HepG2 (cell line): ENCODE data around the gene MMGT1. TPM values are rescaled to one million over a fixed set of nuclear protein-coding genes. Genes with fewer than 3 reads are reported as not detected.

Experiments
- ATAC-seq: fragments of 200-7000 bp; cut with Tn5 transposase; 3 replicates; pipeline ENCODE4 v1.9.1; 2020; ENCODE audit warnings: mild to moderate bottlenecking, moderate library complexity
- BruUV-seq: library from RNA; stranded (reverse); fragments of 400-500 nt; replicated peaks from 2 replicates; lab custom pipeline; 2021; lab: Mats Ljungman, UMichigan
- CTCF ChIA-PET: fragments of 300-600 bp; formaldehyde crosslinking; extraction: SDS; loops from one replicate; lab custom pipeline; 2021; ENCODE audit warnings: low total read pairs, inconsistent platforms, low intra/inter-chr PET ratio; lab: Yijun Ruan, JAX
- POLR2A ChIA-PET: fragments of 350-600 bp; sonication (Branson Sonifier 250); formaldehyde crosslinking; loops from one replicate; lab custom pipeline; 2020; ENCODE audit warnings: antibody characterized with exemption, inconsistent platforms; lab: Yijun Ruan, JAX
- DNase-seq: peaks from one replicate; pipeline ENCODE4 v3.0.0-alpha.2; 2015; ENCODE audit warnings: low spot score
- FAIRE-seq: peaks from 3 replicates; lab custom pipeline; 2011; peaks lifted over from hg19 to GRCh38; lab: Jason Lieb, UNC
- H2AFZ ChIP-seq: one replicate; pipeline ENCODE4 v1.6.1; 2011; ENCODE audit warnings: low read length, inconsistent platforms
- H3K27ac ChIP-seq: fragments of 300-600 bp; 3 replicates; pipeline ENCODE4 v1.8.0; 2011; ENCODE audit warnings: mixed run types, mild to moderate bottlenecking, mixed read lengths, low read length, inconsistent platforms; ENCODE audit not compliant: insufficient read depth; ENCODE audit errors: extremely low read length
- H3K27me3 ChIP-seq, 2 experiments: fragments of 200-600 bp in 1 of 2; 2 replicates in 1 of 2; 3 replicates in 1 of 2; pipeline versions ENCODE4 v1.6.0 to v1.8.0; 2011; ENCODE audit warnings: low read length in 2 of 2, mild to moderate bottlenecking in 2 of 2, moderate library complexity in 2 of 2, inconsistent platforms in 1 of 2; ENCODE audit not compliant: insufficient read depth in 2 of 2, control insufficient read depth in 1 of 2
- H3K36me3 ChIP-seq, 2 experiments: fragments of 200-600 bp in 1 of 2; replicated peaks in 1 of 2; 2 replicates in 1 of 2; 3 replicates in 1 of 2; pipeline versions ENCODE4 v1.5.1 to v1.8.0; 2011; ENCODE audit warnings: low read length in 2 of 2, inconsistent platforms in 1 of 2; ENCODE audit not compliant: insufficient read depth in 2 of 2, control insufficient read depth in 1 of 2
- H3K4me1 ChIP-seq: 2 replicates; pipeline ENCODE4 v1.5.1; 2012; ENCODE audit warnings: low read length, inconsistent platforms; ENCODE audit not compliant: insufficient read depth
- H3K4me2 ChIP-seq: 2 replicates; pipeline ENCODE4 v1.6.0; 2011; ENCODE audit warnings: low read depth, low read length, inconsistent platforms
- H3K4me3 ChIP-seq, 3 experiments: fragments of 200-600 bp in 1 of 3; sonication (generic), shearing (Covaris generic) in 1 of 3; replicated peaks in 1 of 3; 2 replicates each; pipeline ENCODE4 v1.5.1; 2011 to 2016; ENCODE audit warnings: low read length in 3 of 3, inconsistent platforms in 2 of 3, low read depth in 2 of 3, mild to moderate bottlenecking in 2 of 3, control low read depth in 1 of 3, mixed read lengths in 1 of 3; ENCODE audit not compliant: insufficient read depth in 1 of 3
- H3K79me2 ChIP-seq: one replicate; pipeline ENCODE4 v1.6.1; 2011; ENCODE audit warnings: low read length, inconsistent platforms; ENCODE audit not compliant: insufficient read depth
- H3K9ac ChIP-seq: 2 replicates; pipeline ENCODE4 v1.6.0; 2011; ENCODE audit warnings: mild to moderate bottlenecking, low read depth, low read length, inconsistent platforms; ENCODE audit not compliant: insufficient read depth
- H3K9me3 ChIP-seq: 2 replicates; pipeline ENCODE4 v1.5.1; 2012; ENCODE audit warnings: mild to moderate bottlenecking, low read length
- H4K20me1 ChIP-seq: 2 replicates; pipeline ENCODE4 v1.6.0; 2011; ENCODE audit warnings: inconsistent platforms, mild to moderate bottlenecking, low read length, moderate library complexity; ENCODE audit not compliant: insufficient read depth
- FOXP1 ChIP-seq, 2 experiments: fragments of 450-650 bp in 1 of 2; IDR thresholded peaks; 2 replicates each; pipeline ENCODE4 v1.6.1; 2017 to 2018; ENCODE audit warnings: antibody characterized with exemption in 1 of 2
- KDM4B ChIP-seq: sonication (generic); formaldehyde crosslinking; IDR thresholded peaks from 2 replicates; pipeline ENCODE4 v1.4.0; 2020; ENCODE audit warnings: missing genetic modification reagents
- NCOR1 ChIP-seq: fragments of 200-600 bp; sonication (generic); IDR thresholded peaks from 2 replicates; pipeline ENCODE4 v1.7.0; 2017; ENCODE audit warnings: antibody characterized with exemption, low read length, borderline replicate concordance
- NFATC3 ChIP-seq: sonication (generic); formaldehyde crosslinking; IDR thresholded peaks from 2 replicates; pipeline ENCODE4 v1.5.1; 2020; ENCODE audit warnings: mild to moderate bottlenecking, missing genetic modification reagents
- SOX6 ChIP-seq, 2 experiments: fragments of 450-650 bp in 1 of 2; sonication (generic) in 1 of 2; formaldehyde crosslinking in 1 of 2; IDR thresholded peaks; 2 replicates each; pipeline versions ENCODE4 v1.4.0 to v1.6.1; 2017 to 2020; ENCODE audit warnings: antibody characterized with exemption in 1 of 2, mild to moderate bottlenecking in 1 of 2, missing genetic modification reagents in 1 of 2
- ZFP91 ChIP-seq: sonication (generic); formaldehyde crosslinking; IDR thresholded peaks from 2 replicates; pipeline ENCODE4 v1.9.0; 2022; ENCODE audit warnings: missing genetic modification reagents, mild to moderate bottlenecking, borderline replicate concordance
- ZNF563 ChIP-seq: sonication (generic); formaldehyde crosslinking; IDR thresholded peaks from 2 replicates; pipeline ENCODE4 v1.8.0; 2022; ENCODE audit warnings: mild to moderate bottlenecking, moderate library complexity, missing genetic modification reagents
- WGBS: methylation state at CpG from one replicate; pipeline ENCODE4 v1.1.6; 2017; ENCODE audit warnings: low lambda C conversion rate; 5-methylcytosine and 5-hydroxymethylcytosine counted together
- in situ Hi-C: cut with HindIII; loops from 2 replicates; pipeline ENCODE4 v1.10.0; 2017; ENCODE audit warnings: low pct_unique_long_range_greater_than_20kb; ENCODE audit not compliant: extremely low pct_ligation_motif_present
- intact Hi-C: fragments of 100-400 bp; cut with micrococcal nuclease; formaldehyde crosslinking; loops from one replicate; pipeline ENCODE4 v1.10.0; 2022; ENCODE audit not compliant: unreplicated experiment
- polyA plus RNA-seq, 8 experiments: library from polyadenylated mRNA; depleted of rRNA in 3 of 8; stranded (reverse) in 7 of 8; unstranded in 1 of 8; fragments of >200 nt; fragmentation: Illumina TruSeq in 4 of 8; extraction: Trizol in 4 of 8; gene quantifications; 2 replicates each; pipeline versions ENCODE4 v1.2.1 to v1.2.3, GENCODE V29; 2011 to 2016; ENCODE audit warnings: low read depth in 4 of 8, missing spikeins in 1 of 8, mixed read lengths in 1 of 8; ENCODE audit not compliant: insufficient read depth in 1 of 8
- total RNA-seq, 5 experiments: library from RNA; depleted of rRNA; stranded (reverse); fragments of >200 nt; fragmentation: Illumina TruSeq; extraction: Trizol; gene quantifications; 2 replicates each; pipeline ENCODE4 v1.2.3, GENCODE V29; 2016; ENCODE audit warnings: low read depth in 1 of 5

Gene MMGT1
- total and polyA plus RNA-seq, 2 of the 13 experiments (the other 11 are each of a cell fraction or from before 2014, with no cell fraction given): 7.5 to 8.8 TPM

DNA sequence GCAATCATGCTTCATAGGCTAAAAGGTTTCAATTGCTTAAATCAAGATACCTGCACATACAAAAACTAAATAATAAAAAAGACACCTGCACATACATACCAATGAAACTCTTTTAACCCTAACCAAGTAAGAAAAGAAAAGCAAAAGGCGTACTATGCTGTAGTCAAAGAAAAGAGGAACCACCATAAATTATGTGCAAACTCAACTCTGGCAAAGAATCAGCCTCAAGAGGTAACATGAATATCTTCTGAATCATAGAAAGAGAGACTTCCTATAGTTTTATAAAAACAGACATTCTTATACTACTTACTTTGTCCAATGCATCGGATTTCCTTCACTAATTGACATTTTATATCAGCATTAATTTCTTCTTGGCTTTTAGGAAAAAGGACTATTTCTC is 29.3 kb downstream of the MMGT1 start:
- Histone ChIP-seq H3K27me3 (no peaks in the 10 kb centered on the region), H3K79me2 (no peaks in the 10 kb centered on the region), H4K20me1 (no peaks in the 10 kb centered on the region), H3K4me1 (no peaks in the 10 kb centered on the region), H3K27ac (no peak overlapping the region), H2AFZ (no peak overlapping the region), H3K9me3 (no peaks in the 10 kb centered on the region), H3K4me3 (no peak overlapping the region), H3K9ac (no peak overlapping the region), H3K36me3 (no peaks in the 10 kb centered on the region), H3K4me2 (no peak overlapping the region)
- no peak for FAIRE-seq
- intact Hi-C loops: no loop called here
- in situ Hi-C loops: no loop called here
- no peak for DNase-seq
- ChIA-PET POLR2A (no interaction called here), CTCF (no interaction called here)
- TF ChIP-seq KDM4B (CRISPR knock-in tag): no peak
- no peak for TF ChIP-seq FOXP1 (IDR thresholded peaks at IDR 0.05)
- no peak for TF ChIP-seq FOXP1 (CRISPR knock-in tag; IDR thresholded peaks at IDR 0.05)
- no peak for TF ChIP-seq ZFP91 (CRISPR knock-in tag)
- no peak for TF ChIP-seq NCOR1
- TF ChIP-seq NFATC3: no peak
- TF ChIP-seq ZNF563: no peak
- no peak for TF ChIP-seq SOX6 (IDR thresholded peaks at IDR 0.05)
- no peak for TF ChIP-seq SOX6 (CRISPR knock-in tag; IDR thresholded peaks at IDR 0.05)
- no TSS peak for BruUV-seq
- ATAC-seq: no peak
- 36% methylated on average over 2 of the region's 2 CpGs for WGBS
